Osteoblast (primary cell): ENCODE measurements around the gene PALD1. TPM values are rescaled to one million over a fixed set of nuclear protein-coding genes. Genes with fewer than 3 reads are reported as not detected.

Source experiments
- DNase-seq: peaks from one replicate; pipeline ENCODE4 v3.0.0; 2011; ENCODE audit warnings: low spot score, mixed read lengths; ENCODE audit not compliant: insufficient read length; ENCODE audit errors: missing footprints
- H2AFZ ChIP-seq: 2 replicates; pipeline ENCODE4 v1.6.0; 2011; ENCODE audit warnings: mild to moderate bottlenecking, low read length
- H3K27ac ChIP-seq: 2 replicates; pipeline ENCODE4 v1.5.1; 2011; ENCODE audit warnings: mild to moderate bottlenecking, low read depth, low read length, moderate library complexity
- H3K27me3 ChIP-seq: 2 replicates; pipeline ENCODE4 v1.6.0; 2012; ENCODE audit warnings: mild to moderate bottlenecking, control low read depth, inconsistent platforms, low read length, moderate library complexity; ENCODE audit not compliant: insufficient read depth
- H3K36me3 ChIP-seq: 2 replicates; pipeline ENCODE4 v1.5.1; 2011; ENCODE audit warnings: mild to moderate bottlenecking, low read length, control low read depth, moderate library complexity; ENCODE audit not compliant: insufficient read depth
- H3K4me1 ChIP-seq: 2 replicates; pipeline ENCODE4 v1.5.1; 2011; ENCODE audit warnings: mild to moderate bottlenecking, low read length, control low read depth, moderate library complexity; ENCODE audit not compliant: insufficient read depth
- H3K4me2 ChIP-seq: 2 replicates; pipeline ENCODE4 v1.6.0; 2011; ENCODE audit warnings: mild to moderate bottlenecking, low read length; ENCODE audit not compliant: insufficient read depth
- H3K4me3 ChIP-seq: fragments of 200-600 bp; sonication (generic); 3 replicates; pipeline ENCODE4 v1.5.1; 2012; ENCODE audit warnings: mild to moderate bottlenecking, low read length, inconsistent platforms; ENCODE audit not compliant: insufficient read depth
- H3K79me2 ChIP-seq: 2 replicates; pipeline ENCODE4 v1.6.0; 2012; ENCODE audit warnings: mild to moderate bottlenecking, low read length, control low read depth, inconsistent platforms; ENCODE audit not compliant: insufficient read depth
- H3K9me3 ChIP-seq: 2 replicates; pipeline ENCODE4 v1.5.1; 2011; ENCODE audit warnings: low read depth, low read length, control low read depth
- H4K20me1 ChIP-seq: 2 replicates; pipeline ENCODE4 v1.6.0; 2012; ENCODE audit warnings: mild to moderate bottlenecking, low read length, control low read depth; ENCODE audit not compliant: insufficient read depth
- CTCF ChIP-seq: IDR thresholded peaks from 2 replicates; pipeline ENCODE4 v1.5.1; 2011; ENCODE audit warnings: mild to moderate bottlenecking, low read depth, low read length, moderate library complexity; ENCODE audit errors: extremely low read depth
- total RNA-seq: library from RNA; depleted of rRNA; stranded (reverse); fragments of >200 nt; gene quantifications from 2 replicates; pipeline ENCODE4 v1.2.3, GENCODE V29; 2012

PALD1 gene
- total RNA-seq, 1 donor, result under 0.01 TPM

DNA sequence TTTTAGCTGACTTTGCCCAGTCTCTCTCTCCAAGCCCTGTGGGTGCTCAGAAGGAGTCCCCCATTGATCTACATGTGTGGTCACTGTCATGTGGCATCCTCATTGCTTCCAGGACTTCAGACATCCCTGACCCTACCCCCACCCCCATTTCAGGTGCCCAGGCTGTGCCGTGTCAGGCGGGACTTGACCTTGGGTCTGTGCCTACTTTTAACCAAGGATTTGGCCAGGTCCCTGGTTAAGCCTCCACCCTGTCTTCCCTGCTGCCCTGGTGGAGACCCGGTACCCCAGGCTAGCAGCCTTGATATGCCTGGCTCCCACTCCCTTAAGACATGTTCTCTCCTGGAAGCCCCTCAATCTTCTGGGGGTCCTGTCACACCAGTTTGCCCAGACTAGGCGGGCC lies 92.7 kb downstream of the PALD1 start:
- Histone ChIP-seq H3K27me3 (no peaks in the 10 kb centered on the region), H3K79me2 (no peaks in the 10 kb centered on the region), H2AFZ (no peak overlapping the region), H3K4me3 (no peak overlapping the region), H3K4me2 (no peak overlapping the region), H3K9me3 (no peaks in the 10 kb centered on the region), H3K36me3 (no peaks in the 10 kb centered on the region), H4K20me1 (no peaks in the 10 kb centered on the region), H3K27ac (no peak overlapping the region), H3K4me1 (peaks cover 9% of the 10 kb centered on the region)
- no peak for TF ChIP-seq CTCF
- DNase-seq, result no peak

DNA sequence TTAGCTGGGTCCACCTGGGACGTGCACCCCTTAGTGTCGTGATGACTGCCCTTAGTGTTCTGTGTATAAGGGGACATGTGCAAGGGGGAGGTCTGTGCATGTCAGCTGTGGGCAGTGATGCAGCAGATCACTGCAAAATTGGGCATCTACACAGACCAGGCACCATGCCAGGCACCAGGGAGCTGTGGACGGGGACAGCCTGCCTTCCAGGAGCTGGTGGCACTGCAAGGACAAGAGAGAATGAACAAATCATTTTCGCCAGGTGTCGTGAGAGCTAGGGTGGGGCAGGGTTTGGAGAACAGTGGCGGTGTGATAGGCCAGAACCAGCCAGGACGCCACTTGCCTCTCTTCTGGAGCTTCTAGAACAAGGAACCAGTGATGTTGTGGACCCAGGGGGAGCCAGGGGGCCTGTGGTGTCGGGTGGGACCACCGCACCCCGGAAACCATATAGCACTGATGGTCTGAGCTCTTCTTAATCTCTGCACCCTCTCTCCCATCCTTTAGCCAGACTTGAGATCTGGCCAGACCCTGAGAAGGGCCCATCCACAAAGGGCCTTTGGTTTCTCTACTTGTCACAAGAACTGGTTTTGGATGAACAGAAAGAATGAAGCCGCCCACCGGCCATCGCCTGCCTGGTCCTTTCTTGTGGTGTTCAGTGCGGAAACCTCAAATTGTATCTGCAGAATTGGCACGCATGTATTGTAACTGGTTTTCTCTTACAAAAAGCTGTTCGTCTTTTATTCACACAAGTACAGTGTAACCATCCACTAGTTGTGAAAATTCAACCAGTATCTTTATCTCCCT lies 93.3 kb downstream of the PALD1 start:
- Histone ChIP-seq H3K27me3 (no peaks in the 10 kb centered on the region), H3K27ac (no peak overlapping the region), H3K4me3 (no peak overlapping the region), H2AFZ (no peak overlapping the region), H3K9me3 (no peaks in the 10 kb centered on the region), H4K20me1 (no peaks in the 10 kb centered on the region), H3K4me2 (no peak overlapping the region), H3K79me2 (no peaks in the 10 kb centered on the region), H3K36me3 (no peaks in the 10 kb centered on the region), H3K4me1 (peaks cover 15% of the 10 kb centered on the region)
- no peak for TF ChIP-seq CTCF
- peak; percentile 17 for DNase-seq

- peaks cover 30% of the 10 kb centered on the region for H3K4me1 ChIP-seq
- TF ChIP-seq CTCF, result no peak
- DNase-seq, result peak; percentile 46
These were observed 95.3 kb downstream of the PALD1 start for GRCh38 chr10:70573599-70574506.

DNA sequence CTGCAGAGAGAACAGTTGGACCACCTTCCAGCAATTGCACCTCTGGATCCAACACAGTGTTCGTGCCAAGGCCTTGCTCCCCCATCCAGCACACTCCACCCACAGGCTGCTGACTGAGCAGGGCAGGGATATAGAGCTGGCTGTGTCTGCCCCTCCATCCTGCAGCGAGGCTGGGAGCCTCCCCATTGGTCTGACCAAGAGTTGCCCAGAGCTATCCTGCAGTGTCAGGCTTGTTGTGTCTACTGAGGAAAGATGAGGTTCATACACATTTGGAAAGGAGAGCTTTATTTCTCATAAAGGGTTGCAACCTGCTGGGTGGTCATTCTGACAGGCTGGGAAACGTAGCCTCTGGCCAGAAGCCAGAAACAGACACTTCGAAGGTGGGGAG lies 96.9 kb downstream of the PALD1 start:
- TF ChIP-seq CTCF, result no peak
- H3K4me2 ChIP-seq, result peak overlapping the region; percentile 35
- DNase-seq, result peak; percentile 73
- no peak overlapping the region for H3K4me3 ChIP-seq
- H3K36me3 ChIP-seq, result no peaks in the 10 kb centered on the region
- peaks cover 30% of the 10 kb centered on the region for H3K4me1 ChIP-seq
- H2AFZ ChIP-seq, result no peak overlapping the region
- no peaks in the 10 kb centered on the region for H3K27me3 ChIP-seq
- no peaks in the 10 kb centered on the region for H4K20me1 ChIP-seq
- no peak overlapping the region for H3K27ac ChIP-seq
- no peaks in the 10 kb centered on the region for H3K9me3 ChIP-seq
- H3K79me2 ChIP-seq, result no peaks in the 10 kb centered on the region

More at GRCh38 chr10:70573599-70574506, 95.3 kb downstream of the PALD1 start:
- no peaks in the 10 kb centered on the region for H3K36me3 ChIP-seq
- H3K4me3 ChIP-seq, result no peak overlapping the region
- H3K4me2 ChIP-seq, result no peak overlapping the region
- no peaks in the 10 kb centered on the region for H3K79me2 ChIP-seq
- H2AFZ ChIP-seq, result no peak overlapping the region
- no peaks in the 10 kb centered on the region for H3K27me3 ChIP-seq
- no peak overlapping the region for H3K27ac ChIP-seq
- H3K9me3 ChIP-seq, result no peaks in the 10 kb centered on the region
- no peaks in the 10 kb centered on the region for H4K20me1 ChIP-seq
